MV-4-11 (cell line): ENCODE results near the gene THADA.

ENCODE experiments used
- DNase-seq: peaks from one replicate; lab custom pipeline; 2025; lab: John Stamatoyannopoulos, UW

Gene THADA

DNA sequence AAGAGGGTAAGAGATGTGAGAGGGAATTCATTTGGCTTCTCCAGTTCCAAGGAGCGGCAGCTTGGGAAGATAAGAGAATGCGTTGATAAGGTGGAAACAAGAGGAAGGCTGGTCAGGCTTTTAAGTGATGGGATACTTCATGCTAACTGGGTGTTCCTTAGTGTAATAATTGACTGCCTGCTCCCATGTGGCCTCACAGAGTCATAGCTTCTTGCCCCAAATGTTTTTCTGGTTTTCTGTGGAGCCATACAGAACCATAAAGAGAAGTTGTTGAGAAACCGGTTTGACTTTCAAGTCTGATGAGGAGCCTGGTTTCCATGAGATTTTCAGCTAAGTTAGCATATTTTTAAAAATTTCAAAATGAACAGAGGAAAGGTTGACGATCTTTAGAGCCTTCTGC lies 272.0 kb downstream of the THADA start:
- peak; percentile 25 for DNase-seq

GRCh38 chr2:43321446-43321845 lies 274.4 kb downstream of the THADA start:
- no peak for DNase-seq

GRCh38 chr2:43319541-43319940 lies 276.3 kb downstream of the THADA start:
- DNase-seq = no peak

DNA sequence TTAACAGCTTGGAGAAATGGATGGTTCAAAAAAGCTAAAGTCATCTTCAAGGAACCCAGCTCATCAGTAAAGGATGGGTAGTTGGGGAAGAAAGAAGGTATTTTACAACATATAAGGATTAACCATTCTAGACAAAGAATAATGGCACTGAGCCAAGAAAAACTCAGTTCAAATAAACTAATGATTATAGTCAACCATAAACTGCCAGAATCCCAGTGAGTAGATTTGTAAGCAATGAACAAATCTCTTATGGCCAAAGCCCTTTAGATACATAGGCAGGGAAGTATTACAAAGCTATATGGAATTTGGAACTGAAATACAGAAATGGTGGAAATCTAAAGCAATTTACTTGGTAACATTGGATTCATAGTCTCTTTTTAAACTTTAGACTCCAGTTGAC lies 277.0 kb downstream of the THADA start:
- no peak for DNase-seq

GRCh38 chr2:43317680-43318079 lies 278.2 kb downstream of the THADA start:
- no peak for DNase-seq

GRCh38 chr2:43317194-43317593 lies 278.6 kb downstream of the THADA start:
- no peak for DNase-seq

DNA sequence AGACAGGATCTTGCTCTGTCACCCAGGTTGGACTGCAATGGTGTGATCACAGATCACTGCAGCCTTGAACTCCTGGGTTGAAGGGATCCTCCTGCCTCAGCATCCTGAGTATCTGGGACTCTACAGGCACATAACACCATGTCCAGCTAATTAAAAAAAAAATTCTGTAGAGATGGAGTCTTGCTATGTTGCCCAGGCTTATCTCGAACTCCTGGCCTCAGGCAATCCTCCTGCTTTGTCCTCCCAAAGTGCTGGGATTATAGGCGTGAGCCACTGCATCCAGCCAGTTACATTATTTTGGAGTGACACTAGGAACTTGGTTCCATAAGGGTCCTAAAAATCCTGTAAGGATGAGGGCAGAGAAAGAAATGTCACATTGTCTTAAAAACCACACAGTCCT lies 280.4 kb downstream of the THADA start:
- DNase-seq = no peak

DNA sequence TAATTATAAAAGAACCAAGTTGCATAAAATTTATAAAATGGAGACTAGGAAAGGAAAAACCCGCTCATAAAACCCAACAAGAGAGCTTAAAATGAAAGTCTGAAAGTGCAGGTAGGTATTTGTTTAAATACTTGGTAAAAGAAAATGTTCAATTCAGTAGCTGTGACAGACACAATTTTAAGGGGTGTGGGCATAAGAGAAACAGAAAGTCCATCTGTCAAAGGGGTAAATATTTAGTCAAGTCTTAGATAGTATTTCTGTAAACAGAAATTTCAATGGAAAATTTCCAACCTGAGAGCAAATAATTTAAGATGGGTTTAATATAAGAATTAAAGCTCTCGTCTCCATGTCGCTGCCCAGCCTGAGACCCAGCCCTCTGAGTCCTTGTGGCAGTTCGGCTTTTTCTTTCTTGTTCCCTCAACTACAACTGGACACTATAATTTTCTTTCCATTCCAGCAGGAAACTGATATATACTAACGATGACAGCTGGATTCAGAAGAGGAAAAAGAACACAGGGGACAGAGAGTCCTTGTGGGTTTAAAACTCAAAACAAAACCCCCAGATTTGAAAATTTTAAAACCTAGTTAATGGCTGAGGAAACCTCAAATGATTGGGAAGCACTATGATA lies 281.4 kb downstream of the THADA start:
- DNase-seq = no peak

DNA sequence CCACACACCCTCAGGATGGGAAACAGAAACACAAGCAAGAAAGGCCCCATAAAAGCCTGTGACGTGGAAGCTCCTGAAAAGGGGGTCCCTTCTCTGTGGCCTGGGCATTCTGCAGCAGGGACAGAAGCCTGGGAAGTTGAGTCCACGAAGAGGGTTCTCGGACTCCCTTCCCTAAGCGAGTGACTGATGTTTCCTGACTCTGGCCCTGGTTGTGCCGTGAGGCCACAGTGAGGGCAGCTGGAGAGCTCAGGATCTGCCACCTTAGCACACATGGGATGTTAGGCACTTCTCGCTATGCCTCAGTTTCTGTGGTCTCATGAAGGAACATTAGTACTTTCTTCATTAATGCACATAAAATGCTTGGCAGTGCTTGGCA lies 282.2 kb downstream of the THADA start:
- no peak for DNase-seq

DNA sequence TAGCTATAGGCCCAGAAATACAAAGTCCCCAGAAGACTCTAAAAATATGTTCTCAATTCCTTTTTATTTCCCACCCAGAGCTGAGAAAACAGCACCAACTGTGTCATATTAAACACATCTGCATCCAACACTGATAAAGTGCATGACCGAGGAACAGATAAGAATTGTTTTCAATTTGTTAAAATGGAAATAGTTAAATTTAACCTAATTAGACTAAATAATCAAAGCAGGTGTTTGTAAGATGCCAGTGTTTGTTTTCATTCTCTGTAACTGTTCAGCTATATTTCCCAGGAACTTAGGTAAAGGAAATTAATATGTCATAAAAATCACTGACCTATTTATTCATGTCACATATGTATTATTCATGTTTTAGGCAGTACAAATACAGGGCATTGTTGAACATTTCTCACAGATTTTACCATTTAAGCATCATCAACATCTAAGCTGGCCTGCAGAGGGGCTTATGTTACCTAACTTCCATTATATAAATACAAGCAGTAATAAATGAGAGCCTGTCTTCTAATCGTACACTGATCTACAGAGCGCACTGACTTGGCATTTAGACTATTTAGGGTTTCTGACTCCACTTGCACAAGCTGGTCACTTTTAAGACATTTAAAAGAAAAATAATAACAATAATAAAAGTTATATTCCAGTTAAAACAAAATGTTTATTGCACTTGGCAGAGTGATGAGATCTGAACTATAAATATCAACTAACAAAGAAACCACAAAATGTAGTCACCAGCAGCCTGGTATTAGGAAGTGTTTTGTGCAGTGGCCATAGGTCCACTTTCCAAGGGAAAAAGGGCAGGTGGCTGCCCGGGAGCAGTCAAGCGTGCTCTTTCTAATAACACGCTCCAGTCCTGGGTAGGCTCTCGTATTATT lies 282.8 kb downstream of the THADA start:
- peak; percentile 29 for DNase-seq

- no peak for DNase-seq
Measured at GRCh38 chr2:43311276-43311675, 284.6 kb downstream of the THADA start.

- no peak for DNase-seq
Measured at GRCh38 chr2:43309935-43310334, 285.9 kb downstream of the THADA start.

GRCh38 chr2:43307973-43308372 lies 287.9 kb downstream of the THADA start:
- DNase-seq = no peak

DNA sequence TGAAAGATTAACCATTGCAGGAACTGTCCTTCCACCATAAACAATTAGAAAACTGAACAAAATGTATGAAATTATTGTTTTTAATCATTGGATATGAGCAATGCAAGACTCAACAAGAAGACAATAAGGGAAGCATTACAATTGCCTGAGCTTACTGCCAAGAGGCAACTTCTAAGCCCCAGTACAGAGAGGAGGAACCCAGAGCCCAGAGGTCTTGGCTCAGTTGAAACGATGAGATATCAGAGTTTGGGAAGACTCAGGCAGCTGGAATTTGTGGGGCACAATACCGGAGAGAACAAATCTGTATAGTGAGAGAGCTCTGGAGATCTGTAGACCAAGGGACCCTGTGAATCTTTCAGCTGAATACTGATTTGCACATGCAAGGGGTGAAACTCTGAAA lies 288.8 kb downstream of the THADA start:
- peak; percentile 16 for DNase-seq

GRCh38 chr2:43306197-43306596 lies 289.6 kb downstream of the THADA start:
- no peak for DNase-seq

GRCh38 chr2:43305517-43305916 lies 290.3 kb downstream of the THADA start:
- peak; percentile 92 for DNase-seq

DNA sequence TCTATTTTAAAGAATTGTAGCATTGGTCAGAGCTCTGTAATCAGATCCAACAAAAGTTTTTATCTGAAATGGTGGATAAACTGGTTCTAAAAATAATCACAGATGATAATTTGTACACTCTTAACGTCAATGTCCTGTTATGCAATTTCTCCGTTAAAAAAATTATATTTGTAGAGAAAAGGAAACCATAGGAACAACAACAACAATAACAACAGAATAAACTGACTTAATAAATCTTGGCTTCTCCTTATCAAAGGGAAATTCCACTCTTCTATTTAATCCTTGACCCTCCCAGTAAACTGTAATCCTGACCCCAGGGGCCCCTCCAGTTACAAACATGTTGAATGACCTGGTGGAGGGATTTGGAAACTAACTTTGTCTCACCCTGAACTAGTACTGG lies 290.8 kb downstream of the THADA start:
- DNase-seq = no peak

GRCh38 chr2:43303889-43304288 lies 291.9 kb downstream of the THADA start:
- DNase-seq = no peak

DNA sequence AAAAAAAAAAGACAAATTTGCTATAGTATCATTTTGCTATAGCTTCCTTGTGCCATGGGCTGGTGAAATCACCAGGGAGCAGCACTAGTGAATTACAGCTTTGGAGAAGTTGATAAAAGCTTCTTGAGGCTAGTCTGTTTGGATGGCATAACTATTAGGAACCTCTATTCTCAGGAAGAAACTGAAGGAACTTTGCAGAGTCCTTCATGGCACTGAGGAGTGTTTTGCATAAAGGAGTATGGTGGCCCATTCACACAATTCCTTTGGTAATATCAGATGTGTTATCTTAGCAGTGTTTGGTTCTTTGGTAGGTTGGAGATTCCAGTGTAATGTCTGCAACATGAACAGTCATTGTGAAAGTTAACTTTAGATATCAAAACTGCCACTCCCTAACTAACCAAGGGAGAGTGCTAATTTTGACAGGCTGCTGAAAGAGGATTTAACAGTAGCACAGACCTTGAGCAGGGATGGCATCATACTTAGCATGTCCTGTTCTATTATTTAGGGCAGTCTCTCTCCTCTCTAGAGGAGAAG lies 292.8 kb downstream of the THADA start:
- DNase-seq = peak; percentile 68

GRCh38 chr2:43302182-43302960 lies 293.5 kb downstream of the THADA start:
- DNase-seq = no peak

DNA sequence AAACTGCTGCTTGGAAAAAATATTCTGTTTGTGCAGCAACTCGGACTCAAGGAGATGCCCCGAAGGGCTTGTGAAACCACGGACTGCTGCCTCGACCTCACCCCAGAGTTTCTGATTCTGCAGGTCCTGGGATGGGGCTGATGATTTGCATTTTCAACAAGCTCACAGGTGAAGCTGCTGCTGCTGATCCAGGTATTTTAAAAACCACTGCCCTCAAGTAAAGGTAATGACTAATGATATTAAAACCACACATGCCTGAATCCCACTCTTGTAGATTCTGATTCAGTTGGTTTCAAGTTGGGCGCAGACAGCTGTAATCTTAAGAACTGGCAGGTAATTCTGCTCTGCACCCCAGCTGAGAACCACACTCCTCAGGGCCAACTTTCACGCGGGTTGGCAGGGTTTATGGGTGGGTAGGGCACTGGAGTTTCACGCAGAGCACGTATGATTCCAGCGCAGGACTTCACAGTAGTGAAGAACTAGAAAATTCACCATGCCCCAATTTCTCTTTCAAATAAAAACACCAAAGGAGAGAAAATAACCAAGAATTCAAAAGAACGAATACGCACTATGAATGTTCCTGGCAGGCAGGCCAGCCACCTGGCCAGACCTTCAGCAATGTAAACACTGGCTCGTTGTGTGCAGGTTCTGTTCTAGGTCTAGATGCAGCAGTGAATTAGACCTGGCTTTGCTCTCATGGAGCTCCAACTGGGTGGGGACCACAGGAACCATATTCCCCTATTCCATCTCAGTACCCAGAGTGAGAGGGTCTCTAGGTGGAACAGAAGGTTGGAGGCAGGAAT lies 294.9 kb downstream of the THADA start:
- DNase-seq = no peak

DNA sequence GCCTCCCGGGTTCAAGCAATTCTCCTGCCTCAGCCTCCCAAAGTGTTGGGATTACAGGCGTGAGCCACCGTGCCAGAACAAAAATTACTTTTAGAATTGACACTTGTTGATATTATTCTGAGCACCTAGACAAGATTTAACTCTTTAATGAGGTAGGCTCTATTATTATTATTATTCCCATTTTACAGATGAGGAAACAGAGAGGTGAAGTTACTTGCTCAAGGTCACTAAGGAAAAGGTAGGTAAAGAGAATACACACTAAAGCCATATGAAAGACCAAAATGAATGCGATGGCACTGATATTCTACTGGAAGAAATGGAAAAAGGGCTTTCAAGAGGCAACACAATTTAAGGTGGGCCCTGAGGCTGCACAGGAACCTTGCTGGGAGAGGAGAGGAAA lies 295.6 kb downstream of the THADA start:
- no peak for DNase-seq
